ENCODE data around the gene SYNM.

SYNM gene

DNA sequence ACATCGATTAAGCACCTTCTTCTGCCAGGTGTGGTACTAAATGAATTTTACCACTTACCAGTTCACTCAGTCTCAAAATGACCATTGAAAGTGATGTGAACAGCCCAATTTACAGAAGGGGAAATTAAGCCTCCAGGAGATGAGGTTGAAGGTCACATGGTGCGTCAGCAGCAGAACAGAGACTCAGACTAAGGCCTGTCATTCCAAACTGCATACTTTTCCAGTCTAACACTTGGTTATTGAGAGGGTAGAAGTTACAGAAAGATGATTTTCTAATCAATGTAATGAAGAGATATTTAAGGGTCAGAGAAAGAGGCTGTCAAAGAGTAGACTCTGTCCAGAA is 76.1 kb downstream of the SYNM start:
- Histone ChIP-seq H3K9me3 (ENCODE audit: control insufficient read depth, low read length) (no peaks in the 10 kb centered on the region), H3K36me3 (ENCODE audit: control insufficient read depth, insufficient read depth, low read length) (peaks cover 15% of the 10 kb centered on the region), H3K4me1 (ENCODE audit: control insufficient read depth, insufficient read depth, low read length, poor library complexity, severe bottlenecking) (peaks cover 16% of the 10 kb centered on the region), H3K27ac (ENCODE audit: low read depth, low read length, severe bottlenecking) (no peak overlapping the region), H3K4me3 (ENCODE audit: extremely low read depth, insufficient read depth, low read length, poor library complexity, severe bottlenecking) (no peak overlapping the region)
- WGBS, 2 experiments (ENCODE audit: insufficient coverage in 2 of 2), result 100% methylated on average over 1 of the region's 2 CpGs; no CpG with 5 or more reads in 1 of the 2 experiments

DNA sequence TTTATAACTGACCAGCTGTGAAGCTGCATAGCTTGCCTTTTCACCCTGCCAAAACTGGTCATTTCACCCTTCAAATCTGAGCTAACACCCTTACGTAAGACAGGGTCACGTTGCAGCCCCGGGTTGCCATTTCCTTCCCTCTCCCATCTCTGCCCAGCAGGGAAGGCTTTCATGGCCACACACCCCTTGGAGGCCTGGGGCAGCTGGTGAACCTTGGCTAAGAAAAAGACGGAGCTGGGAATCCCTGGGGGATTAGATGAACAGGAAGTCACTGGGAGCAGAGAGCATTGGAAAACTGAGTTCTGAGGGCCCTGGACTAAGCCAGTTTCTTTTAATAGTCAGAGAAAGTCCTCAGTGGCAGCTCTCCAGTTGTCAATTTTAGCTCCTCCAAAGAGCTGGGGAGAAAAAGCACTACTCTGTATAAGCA is 76.7 kb downstream of the SYNM start:
- Histone ChIP-seq H3K4me1 (ENCODE audit: control insufficient read depth, insufficient read depth, low read length, poor library complexity, severe bottlenecking) (peaks cover 16% of the 10 kb centered on the region), H3K36me3 (ENCODE audit: control insufficient read depth, insufficient read depth, low read length) (peaks cover 15% of the 10 kb centered on the region), H3K27ac (ENCODE audit: low read depth, low read length, severe bottlenecking) (no peak overlapping the region), H3K9me3 (ENCODE audit: control insufficient read depth, low read length) (no peaks in the 10 kb centered on the region), H3K4me3 (ENCODE audit: extremely low read depth, insufficient read depth, low read length, poor library complexity, severe bottlenecking) (no peak overlapping the region)
- 40 to 55% methylated on average over 1 to 3 of the region's 4 CpGs for WGBS, 2 experiments (ENCODE audit: insufficient coverage in 2 of 2)

DNA sequence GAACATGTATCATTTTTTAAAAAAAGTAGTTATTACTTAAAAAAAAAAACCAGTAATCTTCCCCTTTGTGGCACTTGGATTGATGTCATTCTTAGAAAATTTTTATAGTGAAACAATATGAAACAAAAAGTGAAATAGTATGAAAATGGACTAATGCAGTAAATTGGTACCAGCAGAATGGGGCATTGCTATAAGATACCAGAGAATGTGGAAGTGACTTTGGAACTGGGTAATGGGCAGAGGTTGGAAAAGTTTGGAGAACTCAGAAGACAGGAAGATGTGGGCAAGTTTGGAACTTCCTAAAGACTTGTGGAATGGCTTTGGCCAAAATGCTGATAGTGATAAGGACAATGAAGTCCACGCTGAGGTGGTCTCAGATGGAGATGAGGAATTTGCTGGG is 77.9 kb downstream of the SYNM start:
- Histone ChIP-seq H3K36me3 (ENCODE audit: control insufficient read depth, insufficient read depth, low read length) (peaks cover 15% of the 10 kb centered on the region), H3K27ac (ENCODE audit: low read depth, low read length, severe bottlenecking) (no peak overlapping the region), H3K4me1 (ENCODE audit: control insufficient read depth, insufficient read depth, low read length, poor library complexity, severe bottlenecking) (peaks cover 7% of the 10 kb centered on the region), H3K9me3 (ENCODE audit: control insufficient read depth, low read length) (no peaks in the 10 kb centered on the region), H3K4me3 (ENCODE audit: extremely low read depth, insufficient read depth, low read length, poor library complexity, severe bottlenecking) (no peak overlapping the region)
- 71 to 100% methylated on average over 1 of the region's 1 CpG for WGBS, 2 experiments (ENCODE audit: insufficient coverage in 2 of 2)

Measured in mesodermal cell (in vitro differentiated cells).